GM12874 (cell line): Measurements from ENCODE around the gene PIH1D1.
A peak's percentile ranks its signal among the peaks of the same experiment; 100 is the strongest.

Source experiments
- CTCF ChIP-seq: IDR thresholded peaks from 2 replicates; pipeline ENCODE4 v1.5.1; 2011; ENCODE audit warnings: low read depth, mild to moderate bottlenecking, control low read depth, low read length, moderate library complexity; ENCODE audit not compliant: insufficient read depth

The PIH1D1 gene

GRCh38 chr19:49434907-49435583 lies 16.6 kb downstream of the PIH1D1 start:
- TF ChIP-seq CTCF, result no peak

GRCh38 chr19:49433240-49433901 lies 18.2 kb downstream of the PIH1D1 start:
- no peak for TF ChIP-seq CTCF

- no peak for TF ChIP-seq CTCF
Observed at GRCh38 chr19:49432141-49433073, 19.2 kb downstream of the PIH1D1 start.

GRCh38 chr19:49431330-49431749 lies 20.3 kb downstream of the PIH1D1 start:
- TF ChIP-seq CTCF, result no peak

GRCh38 chr19:49430678-49431329 lies 20.8 kb downstream of the PIH1D1 start:
- TF ChIP-seq CTCF, result peak; percentile 54

- no peak for TF ChIP-seq CTCF
Observed at GRCh38 chr19:49430172-49430677, 21.4 kb downstream of the PIH1D1 start.
